ENCODE data around the gene CCDC57.

CCDC57 gene

GRCh38 chr17:82248815-82249674 lies 36.4 kb upstream of the CCDC57 start:
- no peak for DNase-seq (ENCODE audit: low read depth)
- H3K4me3 ChIP-seq (ENCODE audit: low read depth, low read length): no peak overlapping the region
- TF ChIP-seq, protein P1, sequence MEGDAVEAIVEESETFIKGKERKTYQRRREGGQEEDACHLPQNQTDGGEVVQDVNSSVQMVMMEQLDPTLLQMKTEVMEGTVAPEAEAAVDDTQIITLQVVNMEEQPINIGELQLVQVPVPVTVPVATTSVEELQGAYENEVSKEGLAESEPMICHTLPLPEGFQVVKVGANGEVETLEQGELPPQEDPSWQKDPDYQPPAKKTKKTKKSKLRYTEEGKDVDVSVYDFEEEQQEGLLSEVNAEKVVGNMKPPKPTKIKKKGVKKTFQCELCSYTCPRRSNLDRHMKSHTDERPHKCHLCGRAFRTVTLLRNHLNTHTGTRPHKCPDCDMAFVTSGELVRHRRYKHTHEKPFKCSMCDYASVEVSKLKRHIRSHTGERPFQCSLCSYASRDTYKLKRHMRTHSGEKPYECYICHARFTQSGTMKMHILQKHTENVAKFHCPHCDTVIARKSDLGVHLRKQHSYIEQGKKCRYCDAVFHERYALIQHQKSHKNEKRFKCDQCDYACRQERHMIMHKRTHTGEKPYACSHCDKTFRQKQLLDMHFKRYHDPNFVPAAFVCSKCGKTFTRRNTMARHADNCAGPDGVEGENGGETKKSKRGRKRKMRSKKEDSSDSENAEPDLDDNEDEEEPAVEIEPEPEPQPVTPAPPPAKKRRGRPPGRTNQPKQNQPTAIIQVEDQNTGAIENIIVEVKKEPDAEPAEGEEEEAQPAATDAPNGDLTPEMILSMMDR (IDR thresholded peaks at IDR 0.05; ENCODE audit: insufficient read depth, low read depth, low read length, missing control alignments): no peak

DNA sequence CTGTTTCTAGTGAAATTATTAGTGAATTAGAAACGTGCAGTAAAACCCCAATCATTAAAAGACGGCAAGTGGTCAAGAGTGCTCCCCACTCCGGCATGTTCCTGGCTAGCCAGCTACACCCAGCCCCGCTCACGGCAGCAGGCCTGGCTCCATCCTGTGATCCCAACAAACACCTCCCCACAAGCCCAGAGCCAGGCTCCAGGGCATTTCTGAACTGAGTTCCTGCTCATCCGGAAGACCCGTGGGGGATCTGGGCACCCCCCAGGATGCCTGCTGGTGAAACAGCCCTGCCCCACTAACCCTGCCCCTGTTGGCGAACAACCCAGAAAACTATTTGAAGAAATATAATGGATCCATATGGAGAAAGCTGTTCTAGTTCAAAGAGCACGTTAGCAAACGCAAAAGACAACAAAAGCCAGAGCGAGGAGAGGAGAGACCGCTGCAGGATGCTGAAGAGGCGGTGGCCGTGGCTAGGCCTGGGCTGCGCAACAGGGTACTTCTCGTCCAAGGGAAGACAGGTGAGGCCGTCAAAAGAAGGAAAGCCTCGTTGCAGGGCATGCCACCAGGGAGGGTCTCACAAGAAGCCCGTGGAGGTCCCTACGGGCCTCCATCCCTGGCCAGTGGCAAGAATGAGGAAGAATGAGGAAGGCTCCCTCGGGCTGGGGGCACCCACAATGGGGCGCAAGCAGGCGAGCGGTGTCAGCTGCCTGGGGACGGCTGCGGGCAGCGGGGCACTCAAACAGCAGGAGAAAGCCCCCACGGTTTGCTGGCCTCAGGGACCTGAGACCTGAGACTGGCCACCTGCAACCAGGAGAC lies 35.4 kb upstream of the CCDC57 start:
- no peak overlapping the region for H3K4me3 ChIP-seq (ENCODE audit: low read depth, low read length)
- no peak for DNase-seq (ENCODE audit: low read depth)
- TF ChIP-seq, protein P1 (IDR thresholded peaks at IDR 0.05; ENCODE audit: insufficient read depth, low read depth, low read length, missing control alignments): no peak

DNA sequence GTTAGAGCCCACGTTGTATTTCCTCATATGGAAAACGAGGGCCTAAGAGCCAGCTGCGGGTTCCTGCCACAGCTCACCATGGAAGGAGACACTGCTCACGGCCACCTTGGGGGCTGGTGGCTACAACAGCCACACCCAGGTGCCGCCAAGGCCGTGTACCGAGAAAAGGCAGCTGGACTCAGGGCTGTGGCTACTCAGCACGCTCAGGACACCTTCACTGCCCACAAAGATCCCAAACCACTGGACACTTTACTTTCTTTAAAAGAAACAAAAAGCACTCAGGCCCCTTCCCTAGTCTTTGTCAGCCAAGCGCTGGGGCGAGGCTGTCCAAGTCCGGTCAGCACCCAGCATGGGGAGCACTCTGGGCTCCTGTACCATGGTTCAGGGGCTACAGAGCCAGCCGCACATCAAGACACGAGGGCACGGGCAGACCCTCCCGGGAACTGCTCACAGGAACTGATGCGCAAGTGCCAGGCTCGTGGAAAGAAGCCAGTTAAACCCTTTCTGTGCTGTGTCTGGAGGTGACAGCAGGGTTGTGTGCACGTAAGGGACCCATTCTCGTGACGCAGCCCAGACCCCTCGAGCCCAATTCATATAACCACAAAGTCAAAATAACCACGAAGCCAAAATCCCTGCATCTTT lies 34.7 kb upstream of the CCDC57 start:
- TF ChIP-seq, protein P1 (IDR thresholded peaks at IDR 0.05; ENCODE audit: insufficient read depth, low read depth, low read length, missing control alignments): no peak
- DNase-seq (ENCODE audit: low read depth): no peak
- no peak overlapping the region for H3K4me3 ChIP-seq (ENCODE audit: low read depth, low read length)

DNA sequence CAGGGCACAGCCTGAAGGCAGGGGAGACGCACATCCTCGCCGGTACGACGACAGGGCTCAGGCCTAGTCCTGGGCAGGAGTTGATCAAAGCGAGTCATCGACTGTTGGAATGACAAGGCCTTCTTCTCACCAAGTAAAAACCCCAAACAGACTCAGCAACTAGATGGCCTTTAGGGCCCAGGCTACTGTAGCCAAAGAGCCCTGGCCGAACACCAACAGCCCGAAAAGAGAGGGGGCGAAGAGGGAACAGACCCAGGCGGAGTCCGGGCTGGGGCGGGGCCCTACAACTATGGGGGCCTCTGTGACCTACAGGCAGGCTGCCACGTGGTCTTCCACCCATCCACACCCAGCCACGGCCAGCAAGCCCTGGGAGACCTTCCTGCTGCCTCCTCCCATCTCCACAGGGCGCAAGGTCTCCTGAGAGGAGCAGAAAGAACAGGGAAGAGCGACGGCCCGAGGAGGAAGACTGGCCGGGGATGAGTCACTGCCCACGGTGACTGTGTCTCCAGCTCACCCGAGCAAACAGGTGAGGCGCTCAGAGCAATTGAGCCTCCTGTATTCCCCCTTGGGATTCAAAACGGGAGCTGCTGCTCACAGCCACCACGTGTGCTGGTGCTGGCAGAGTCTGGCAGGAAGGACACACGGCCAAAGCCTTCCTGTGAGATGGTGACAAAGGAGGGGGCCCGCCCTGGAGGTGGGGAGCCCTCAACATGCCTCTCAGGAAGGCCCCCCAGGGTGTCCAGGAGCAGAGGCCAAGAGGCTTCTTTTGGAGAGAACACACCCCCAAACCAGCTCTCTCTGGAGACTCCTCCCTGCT lies 33.9 kb upstream of the CCDC57 start:
- no peak for DNase-seq (ENCODE audit: low read depth)
- TF ChIP-seq, protein P1 (IDR thresholded peaks at IDR 0.05; ENCODE audit: insufficient read depth, low read depth, low read length, missing control alignments): no peak
- H3K4me3 ChIP-seq (ENCODE audit: low read depth, low read length): no peak overlapping the region

DNA sequence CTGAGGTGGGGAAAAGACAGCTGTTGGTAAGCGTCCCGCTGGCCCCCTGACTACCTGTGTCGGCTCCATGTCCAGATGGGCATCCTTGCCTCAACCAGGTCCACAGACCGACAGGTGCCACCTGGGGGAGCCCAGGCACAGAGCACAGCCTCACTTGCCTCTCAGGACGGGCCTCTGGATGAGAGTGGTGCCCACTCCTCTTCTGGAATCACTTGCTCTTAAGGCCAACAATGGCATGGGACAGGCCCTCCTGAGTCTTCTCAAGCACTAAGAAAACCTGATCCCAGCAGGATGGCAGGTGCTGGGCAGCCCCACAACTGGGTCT lies 33.4 kb upstream of the CCDC57 start:
- H3K4me3 ChIP-seq (ENCODE audit: low read depth, low read length): no peak overlapping the region
- no peak for DNase-seq (ENCODE audit: low read depth)

More for the DNA sequence above, 33.4 kb upstream of the CCDC57 start:
- TF ChIP-seq, protein P1 (IDR thresholded peaks at IDR 0.05; ENCODE audit: insufficient read depth, low read depth, low read length, missing control alignments): no peak

Measured in GM12865 (cell line).